H1 (cell line): ENCODE measurements around the gene BSX. TPM values are rescaled to one million over a fixed set of nuclear protein-coding genes. Genes with fewer than 3 reads are reported as not detected.
A peak's percentile ranks its signal among the peaks of the same experiment; 100 is the strongest.

Experiments used
- CBX8 ChIP-seq: fragments of 300-800, 300-1000 bp; sonication (generic); IDR thresholded peaks from 2 replicates; pipeline ENCODE4 v1.7.1; 2016; ENCODE audit warnings: low read depth, low read length, borderline replicate concordance
- JUN ChIP-seq: IDR thresholded peaks from 2 replicates; pipeline ENCODE4 v1.6.1; 2011; ENCODE audit warnings: low read depth, mild to moderate bottlenecking, improper control_type of control experiment, low read length
- JUND ChIP-seq: IDR thresholded peaks from 2 replicates; pipeline ENCODE4 v1.6.1; 2011; ENCODE audit warnings: mild to moderate bottlenecking, improper control_type of control experiment, low read length
- KDM4A ChIP-seq: IDR thresholded peaks from one replicate; pipeline ENCODE4 v1.7.1; 2012; ENCODE audit warnings: low read depth, mild to moderate bottlenecking, moderate library complexity, low read length, inconsistent platforms; ENCODE audit not compliant: severe bottlenecking
- KDM5A ChIP-seq: fragments of 200-600 bp; IDR thresholded peaks from 2 replicates; pipeline ENCODE4 v1.7.1; 2012; ENCODE audit warnings: mild to moderate bottlenecking, low read length, inconsistent platforms, mixed read lengths
- PHF8 ChIP-seq: fragments of 200-600 bp; sonication (generic); conservative IDR thresholded peaks from 2 replicates; pipeline ENCODE4 v1.7.1; 2012; ENCODE audit warnings: low read depth, mild to moderate bottlenecking, inconsistent platforms, low read length, moderate library complexity
- POLR2AphosphoS5 ChIP-seq: IDR thresholded peaks from 2 replicates; pipeline ENCODE4 v1.6.1; 2011; ENCODE audit warnings: low read depth, low read length
- SIN3A ChIP-seq, 2 experiments: IDR thresholded peaks in 1 of 2; conservative IDR thresholded peaks in 1 of 2; 2 replicates each; pipeline ENCODE4 v1.6.1; 2011 to 2012; ENCODE audit warnings: low read length in 2 of 2, improper control_type of control experiment in 1 of 2, low read depth in 1 of 2, mild to moderate bottlenecking in 1 of 2
- SIRT6 ChIP-seq: IDR thresholded peaks from one replicate; pipeline ENCODE4 v1.7.1; 2012; ENCODE audit warnings: low read length, inconsistent platforms
- SIX5 ChIP-seq: IDR thresholded peaks from 2 replicates; pipeline ENCODE4 v1.6.1; 2011; ENCODE audit warnings: mild to moderate bottlenecking, low read depth, low read length
- SP2 ChIP-seq: IDR thresholded peaks from 2 replicates; pipeline ENCODE4 v1.6.1; 2012; ENCODE audit warnings: mild to moderate bottlenecking, low read length, inconsistent platforms
- SP4 ChIP-seq: IDR thresholded peaks from 2 replicates; pipeline ENCODE4 v1.6.1; 2012; ENCODE audit warnings: low read length, inconsistent platforms
- TAF7 ChIP-seq: optimal IDR thresholded peaks from 2 replicates; pipeline ENCODE3; 2011; ENCODE audit warnings: low read depth, mild to moderate bottlenecking, inconsistent platforms, low read length, moderate library complexity, borderline replicate concordance
- polyA plus RNA-seq, 7 experiments: library from polyadenylated mRNA; depleted of rRNA in 3 of 7; stranded (reverse) in 5 of 7; unstranded in 2 of 7; fragments of >200 nt in 5 of 7; fragments of 200-250 nt in 2 of 7; gene quantifications; 1 replicate in 5 of 7; 2 replicates in 1 of 7; 4 replicates in 1 of 7; pipeline versions ENCODE4 v1.2.1 to v1.2.3, GENCODE V29; 2011 to 2013; ENCODE audit warnings: missing spikeins in 2 of 7, mixed read lengths in 2 of 7
- total RNA-seq: library from RNA; stranded (reverse); fragmentation: NEBNext Ultra II Directional; extraction: Animal tissue kit (Norgen Biotek cat#: 25700); gene quantifications from 2 replicates; pipeline ENCODE4 v1.2.1, GENCODE V29; 2021
- TF ChIP-seq, protein P1 (sequence below), 3 experiments: IDR thresholded peaks; 1 replicate in 2 of 3; 2 replicates in 1 of 3; pipeline versions ENCODE4 v1.5.1 to v1.6.1; 2011; ENCODE audit warnings: low read length in 3 of 3, mild to moderate bottlenecking in 3 of 3, inconsistent platforms in 2 of 3, low read depth in 1 of 3, moderate library complexity in 1 of 3; ENCODE audit not compliant: insufficient read depth in 1 of 3; ENCODE audit errors: control extremely low read depth in 1 of 3
- TF ChIP-seq, protein P2 (sequence below): IDR thresholded peaks from 2 replicates; pipeline ENCODE4 v1.6.1; 2011; ENCODE audit warnings: low read length, improper control_type of control experiment

The BSX gene
- total and polyA plus RNA-seq, 2 of the 8 experiments (the other 6 are each of a cell fraction or from before 2014, with no cell fraction given): not detected

- TF ChIP-seq, protein P1, sequence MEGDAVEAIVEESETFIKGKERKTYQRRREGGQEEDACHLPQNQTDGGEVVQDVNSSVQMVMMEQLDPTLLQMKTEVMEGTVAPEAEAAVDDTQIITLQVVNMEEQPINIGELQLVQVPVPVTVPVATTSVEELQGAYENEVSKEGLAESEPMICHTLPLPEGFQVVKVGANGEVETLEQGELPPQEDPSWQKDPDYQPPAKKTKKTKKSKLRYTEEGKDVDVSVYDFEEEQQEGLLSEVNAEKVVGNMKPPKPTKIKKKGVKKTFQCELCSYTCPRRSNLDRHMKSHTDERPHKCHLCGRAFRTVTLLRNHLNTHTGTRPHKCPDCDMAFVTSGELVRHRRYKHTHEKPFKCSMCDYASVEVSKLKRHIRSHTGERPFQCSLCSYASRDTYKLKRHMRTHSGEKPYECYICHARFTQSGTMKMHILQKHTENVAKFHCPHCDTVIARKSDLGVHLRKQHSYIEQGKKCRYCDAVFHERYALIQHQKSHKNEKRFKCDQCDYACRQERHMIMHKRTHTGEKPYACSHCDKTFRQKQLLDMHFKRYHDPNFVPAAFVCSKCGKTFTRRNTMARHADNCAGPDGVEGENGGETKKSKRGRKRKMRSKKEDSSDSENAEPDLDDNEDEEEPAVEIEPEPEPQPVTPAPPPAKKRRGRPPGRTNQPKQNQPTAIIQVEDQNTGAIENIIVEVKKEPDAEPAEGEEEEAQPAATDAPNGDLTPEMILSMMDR (IDR thresholded peaks at IDR 0.05; ENCODE audit: control extremely low read depth in 1 of 3, insufficient read depth in 1 of 3, low read depth in 1 of 3, low read length in 3 of 3): no peak
- TF ChIP-seq KDM5A: no peak
- no peak for TF ChIP-seq KDM4A
- TF ChIP-seq SP2: no peak
- TF ChIP-seq SIRT6: no peak
- TF ChIP-seq SIX5: no peak
- no peak for TF ChIP-seq POLR2AphosphoS5
- TF ChIP-seq, protein P2, sequence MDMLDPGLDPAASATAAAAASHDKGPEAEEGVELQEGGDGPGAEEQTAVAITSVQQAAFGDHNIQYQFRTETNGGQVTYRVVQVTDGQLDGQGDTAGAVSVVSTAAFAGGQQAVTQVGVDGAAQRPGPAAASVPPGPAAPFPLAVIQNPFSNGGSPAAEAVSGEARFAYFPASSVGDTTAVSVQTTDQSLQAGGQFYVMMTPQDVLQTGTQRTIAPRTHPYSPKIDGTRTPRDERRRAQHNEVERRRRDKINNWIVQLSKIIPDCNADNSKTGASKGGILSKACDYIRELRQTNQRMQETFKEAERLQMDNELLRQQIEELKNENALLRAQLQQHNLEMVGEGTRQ: no peak
- peak; percentile 87 to 89; a peak in 3 of 4 replicates for TF ChIP-seq SIN3A (conservative IDR thresholded peaks at IDR 0.05 in 1 of 2, IDR thresholded peaks at IDR 0.05 in 1 of 2; ENCODE audit: low read depth in 1 of 2, low read length in 2 of 2)
- no peak for TF ChIP-seq JUND
- no peak for TF ChIP-seq PHF8
- no peak for TF ChIP-seq TAF7
- no peak for TF ChIP-seq CBX8
- TF ChIP-seq SP4: no peak
- TF ChIP-seq JUN: no peak
These were observed at the start of gene BSX (continued) for GRCh38 chr11:122981388-122982264.
